Adrenal gland (tissue), 5 donors: ENCODE measurements around the gene ZNF341.

Experiments used
- POLR2A ChIP-seq, 2 donors: fragments of 450-650 bp; IDR thresholded peaks; one replicate each; pipeline ENCODE4 v1.6.1; 2017; ENCODE audit warnings: antibody characterized with exemption in 2 of 2, mild to moderate bottlenecking in 2 of 2, moderate library complexity in 1 of 2
- TF ChIP-seq, protein P1 (sequence below), 6 experiments: fragments of 450-650 bp in 4 of 6; fragments of 200-600 bp in 2 of 6; sonication (generic) in 1 of 6; IDR thresholded peaks; 1 replicate in 5 of 6; 2 replicates in 1 of 6; pipeline versions ENCODE4 v1.5.1 to v1.8.0; 2016 to 2021; ENCODE audit warnings: antibody characterized with exemption in 6 of 6, mild to moderate bottlenecking in 2 of 6, moderate library complexity in 1 of 6
- donor health status: DM: no; HTN: no; CAD: no.

DNA sequence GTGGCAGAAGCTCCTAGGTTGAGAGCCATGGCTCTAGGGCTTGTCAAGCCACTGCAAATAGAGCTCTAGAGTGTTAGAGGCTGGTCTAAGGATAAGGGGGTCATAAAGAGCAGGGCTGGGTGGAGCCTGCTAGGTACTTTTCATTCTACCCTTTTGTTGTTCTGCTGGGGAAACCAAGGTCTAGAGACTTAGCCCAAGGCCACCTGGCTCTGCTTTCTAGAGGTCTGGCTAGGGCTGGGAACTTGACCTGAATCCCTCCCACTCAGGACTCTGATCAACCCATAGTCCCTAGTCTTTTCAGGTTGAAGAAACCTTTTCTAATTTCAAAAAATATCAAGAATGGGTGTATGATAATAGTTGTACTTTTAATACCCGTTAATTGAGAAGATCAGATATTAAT, 93.1 kb downstream of the ZNF341 start:
- TF ChIP-seq, protein P1, sequence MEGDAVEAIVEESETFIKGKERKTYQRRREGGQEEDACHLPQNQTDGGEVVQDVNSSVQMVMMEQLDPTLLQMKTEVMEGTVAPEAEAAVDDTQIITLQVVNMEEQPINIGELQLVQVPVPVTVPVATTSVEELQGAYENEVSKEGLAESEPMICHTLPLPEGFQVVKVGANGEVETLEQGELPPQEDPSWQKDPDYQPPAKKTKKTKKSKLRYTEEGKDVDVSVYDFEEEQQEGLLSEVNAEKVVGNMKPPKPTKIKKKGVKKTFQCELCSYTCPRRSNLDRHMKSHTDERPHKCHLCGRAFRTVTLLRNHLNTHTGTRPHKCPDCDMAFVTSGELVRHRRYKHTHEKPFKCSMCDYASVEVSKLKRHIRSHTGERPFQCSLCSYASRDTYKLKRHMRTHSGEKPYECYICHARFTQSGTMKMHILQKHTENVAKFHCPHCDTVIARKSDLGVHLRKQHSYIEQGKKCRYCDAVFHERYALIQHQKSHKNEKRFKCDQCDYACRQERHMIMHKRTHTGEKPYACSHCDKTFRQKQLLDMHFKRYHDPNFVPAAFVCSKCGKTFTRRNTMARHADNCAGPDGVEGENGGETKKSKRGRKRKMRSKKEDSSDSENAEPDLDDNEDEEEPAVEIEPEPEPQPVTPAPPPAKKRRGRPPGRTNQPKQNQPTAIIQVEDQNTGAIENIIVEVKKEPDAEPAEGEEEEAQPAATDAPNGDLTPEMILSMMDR (IDR thresholded peaks at IDR 0.05), result no peak
- TF ChIP-seq POLR2A (IDR thresholded peaks at IDR 0.05), result no peak
